Neural cell (in vitro differentiated cells): ENCODE data around the gene SLBP.
A peak's percentile ranks its signal among the peaks of the same experiment; 100 is the strongest.

Experiments used
- CTCF ChIP-seq: fragments of 450-650 bp; IDR thresholded peaks from 2 replicates; pipeline ENCODE4 v1.5.1; 2014; ENCODE audit warnings: antibody characterized with exemption, mild to moderate bottlenecking, moderate library complexity; ENCODE audit not compliant: poor library complexity, severe bottlenecking
- EP300 ChIP-seq: fragments of 450-650 bp; conservative IDR thresholded peaks from 2 replicates; pipeline ENCODE4 v1.6.1; 2014; ENCODE audit warnings: antibody characterized with exemption, mild to moderate bottlenecking, moderate library complexity; ENCODE audit not compliant: poor library complexity, severe bottlenecking
- POLR2AphosphoS5 ChIP-seq: IDR thresholded peaks from 2 replicates; pipeline ENCODE4 v1.6.1; 2012
- RAD21 ChIP-seq: fragments of 450-650 bp; conservative IDR thresholded peaks from 2 replicates; pipeline ENCODE4 v1.6.1; 2014; ENCODE audit warnings: antibody characterized with exemption, mild to moderate bottlenecking, moderate library complexity

DNA sequence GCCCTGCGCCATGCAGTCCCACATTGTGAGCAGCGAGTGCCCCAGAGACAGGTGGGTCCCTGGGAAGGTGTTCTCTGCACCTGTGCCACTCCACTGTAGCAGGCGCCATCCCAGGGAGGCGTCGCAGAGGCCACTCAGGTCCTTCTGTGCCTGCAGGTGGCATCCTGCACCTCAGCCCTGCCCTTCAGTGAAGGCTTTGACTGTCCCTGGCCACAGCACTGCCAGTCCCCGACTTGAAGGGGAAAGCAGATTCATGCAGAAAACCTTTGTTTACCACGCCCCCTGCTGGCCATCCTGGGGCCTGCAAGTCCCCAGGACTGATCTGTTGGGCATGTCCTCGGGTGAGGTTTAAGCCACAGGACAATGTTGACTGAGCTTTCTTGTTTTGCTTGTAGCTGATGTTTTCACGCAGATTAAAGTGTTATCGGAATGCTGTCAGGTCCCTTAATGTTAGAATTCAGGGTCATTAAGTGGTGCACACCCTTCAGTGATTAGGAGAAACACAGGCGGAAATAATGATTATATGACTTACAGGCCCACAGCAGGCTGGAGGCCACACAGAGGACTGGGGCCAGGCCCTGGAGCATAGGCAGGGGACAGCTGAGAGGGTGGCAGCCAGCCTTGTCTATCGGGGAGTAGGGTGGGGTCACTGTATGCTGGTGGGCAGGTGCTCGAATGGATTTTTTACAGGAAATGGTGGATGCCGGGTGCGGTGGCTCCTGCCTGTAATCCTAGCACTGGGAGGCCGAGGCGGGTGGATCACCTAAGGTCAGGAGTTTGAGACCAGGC, 14.2 kb upstream of the SLBP start:
- TF ChIP-seq CTCF (peak; percentile 96), RAD21 (peak; percentile 78), POLR2AphosphoS5 (peak; percentile 68), EP300 (peak; percentile 22)
